GM23338 (cell line): Measurements from ENCODE around the gene VEGFC. TPM values are rescaled to one million over a fixed set of nuclear protein-coding genes. Genes with fewer than 3 reads are reported as not detected.

ENCODE experiments used
- ATAC-seq: fragments of 200-7000 bp; cut with Tn5 transposase; 3 replicates; pipeline ENCODE4 v1.9.1; 2020
- DNase-seq: peaks from one replicate; pipeline ENCODE4 v3.0.0-alpha.2; 2015; ENCODE audit warnings: low spot score
- H2AFZ ChIP-seq: fragments of 200-600 bp; sonication (generic); 2 replicates; pipeline ENCODE4 v1.8.0; 2016; ENCODE audit warnings: antibody characterized with exemption, mild to moderate bottlenecking, moderate library complexity
- H3F3A ChIP-seq: fragments of 200-600 bp; sonication (generic); replicated peaks from 2 replicates; pipeline ENCODE4 v1.8.0; 2017; ENCODE audit warnings: antibody characterized with exemption, mixed run types, low read depth
- H3K27ac ChIP-seq: fragments of 200-600 bp; sonication (generic); 2 replicates; pipeline ENCODE4 v1.6.1; 2016; ENCODE audit warnings: low read depth
- H3K27me3 ChIP-seq: fragments of 200-600 bp; sonication (generic); 2 replicates; pipeline ENCODE4 v1.8.0; 2016; ENCODE audit warnings: mild to moderate bottlenecking, mixed run types, moderate library complexity; ENCODE audit not compliant: insufficient read depth
- H3K36me3 ChIP-seq: fragments of 200-600 bp; sonication (generic); 2 replicates; pipeline ENCODE4 v1.8.0; 2016; ENCODE audit warnings: mild to moderate bottlenecking; ENCODE audit not compliant: insufficient read depth
- H3K4me1 ChIP-seq: fragments of 200-600 bp; sonication (generic); 2 replicates; pipeline ENCODE4 v1.8.0; 2016; ENCODE audit warnings: mild to moderate bottlenecking, moderate library complexity; ENCODE audit not compliant: insufficient read depth
- H3K4me2 ChIP-seq: fragments of 200-600 bp; sonication (generic); 2 replicates; pipeline ENCODE4 v1.7.1; 2017; ENCODE audit warnings: mixed run types
- H3K4me3 ChIP-seq: fragments of 200-600 bp; sonication (generic); 2 replicates; pipeline ENCODE4 v1.6.1; 2016; ENCODE audit warnings: mixed run types
- H3K79me2 ChIP-seq: fragments of 200-600 bp; sonication (generic); replicated peaks from 2 replicates; pipeline ENCODE4 v1.8.0; 2017; ENCODE audit warnings: mild to moderate bottlenecking; ENCODE audit not compliant: insufficient read depth
- H3K9me2 ChIP-seq: fragments of 200-600 bp; sonication (generic); 2 replicates; pipeline ENCODE4 v1.8.0; 2017; ENCODE audit not compliant: insufficient read depth
- H4K20me1 ChIP-seq: fragments of 200-600 bp; sonication (generic); replicated peaks from 2 replicates; pipeline ENCODE4 v1.8.0; 2017; ENCODE audit warnings: mild to moderate bottlenecking; ENCODE audit not compliant: insufficient read depth
- H3K27ac Mint-ChIP-seq: 2 replicates; pipeline ENCODE4 v1.8.0; 2020; ENCODE audit warnings: inconsistent platforms, mild to moderate bottlenecking, moderate library complexity, mixed read lengths
- H3K27me3 Mint-ChIP-seq: 3 replicates; pipeline ENCODE4 v1.8.0; 2022; ENCODE audit warnings: low read depth, mild to moderate bottlenecking, moderate library complexity, mixed read lengths, inconsistent platforms; ENCODE audit not compliant: insufficient read depth, poor library complexity
- H3K36me3 Mint-ChIP-seq: 3 replicates; pipeline ENCODE4 v1.8.0; 2021; ENCODE audit warnings: low read depth, mild to moderate bottlenecking, inconsistent platforms, moderate library complexity, mixed read lengths
- H3K4me1 Mint-ChIP-seq: 3 replicates; pipeline ENCODE4 v1.8.0; 2020; ENCODE audit warnings: mild to moderate bottlenecking, inconsistent platforms, mixed read lengths
- H3K4me3 Mint-ChIP-seq: 3 replicates; pipeline ENCODE4 v1.8.0; 2021; ENCODE audit warnings: moderate library complexity, mild to moderate bottlenecking, inconsistent platforms, mixed read lengths
- H3K9me3 Mint-ChIP-seq: 3 replicates; pipeline ENCODE4 v1.8.0; 2020; ENCODE audit warnings: moderate library complexity, mild to moderate bottlenecking, inconsistent platforms, mixed read lengths
- CREB1 ChIP-seq: fragments of 250-450 bp; sonication (Bioruptor Pico); IDR thresholded peaks from 2 replicates; pipeline ENCODE4 v1.5.0; 2020; ENCODE audit warnings: low read depth, mild to moderate bottlenecking, moderate library complexity
- ETS1 ChIP-seq: IDR thresholded peaks from 2 replicates; pipeline ENCODE4 v1.6.1; 2016; ENCODE audit warnings: antibody characterized with exemption
- EZH2phosphoT487 ChIP-seq: fragments of 200-600 bp; sonication (generic); IDR thresholded peaks from one replicate; pipeline ENCODE4 v1.8.1; 2018; ENCODE audit warnings: antibody characterized with exemption; ENCODE audit not compliant: unreplicated experiment
- JUNB ChIP-seq: IDR thresholded peaks from one replicate; pipeline ENCODE4 v1.6.1; 2016; ENCODE audit warnings: antibody characterized with exemption; ENCODE audit not compliant: unreplicated experiment
- POLR2AphosphoS5 ChIP-seq: IDR thresholded peaks from 2 replicates; pipeline ENCODE4 v1.6.1; 2016; ENCODE audit warnings: antibody characterized with exemption, low read depth
- REST ChIP-seq: IDR thresholded peaks from one replicate; pipeline ENCODE4 v1.6.1; 2018; ENCODE audit warnings: antibody characterized with exemption; ENCODE audit not compliant: unreplicated experiment
- ZNF114 ChIP-seq: fragments of 250-450 bp; sonication (Bioruptor Pico); IDR thresholded peaks from 2 replicates; pipeline ENCODE4 v1.5.0; 2020; ENCODE audit warnings: mild to moderate bottlenecking, moderate library complexity
- ZNF331 ChIP-seq: fragments of 250-450 bp; sonication (Bioruptor Pico); IDR thresholded peaks from 2 replicates; pipeline ENCODE4 v1.5.0; 2020; ENCODE audit warnings: low read depth, mild to moderate bottlenecking, moderate library complexity
- polyA plus RNA-seq: library from polyadenylated mRNA; unstranded; fragments of >200 nt; fragmentation: Nextera tagmentation; extraction: Ambion mirVana; gene quantifications from 2 replicates; pipeline ENCODE4 v1.2.1, GENCODE V29; 2016
- total RNA-seq: library from RNA; depleted of rRNA; stranded (reverse); fragments of >200 nt; shearing (Covaris generic); gene quantifications from 2 replicates; pipeline ENCODE4 v1.2.3, GENCODE V29; 2014

The VEGFC gene
- total and polyA plus RNA-seq, 2 experiments from 2014 or later: 0.87 to 1.1 TPM

- no peak for TF ChIP-seq REST
- TF ChIP-seq CREB1 (CRISPR knock-in tag): no peak
- Histone ChIP-seq H3K4me1 (no peaks in the 10 kb centered on the region), H3K27ac (no peak overlapping the region), H3K79me2 (no peaks in the 10 kb centered on the region), H3K9me2 (0 out of 2 replicates have a peak, but pooled peaks cover 3% of the 10 kb centered on the region), H3K27me3 (no peaks in the 10 kb centered on the region), H2AFZ (no peak overlapping the region), H3K36me3 (no peaks in the 10 kb centered on the region), H3K4me3 (no peak overlapping the region), H4K20me1 (no peaks in the 10 kb centered on the region), H3K4me2 (no peak overlapping the region), H3F3A (no peaks in the 10 kb centered on the region)
- no peak for ATAC-seq
- no peaks in the 10 kb centered on the region for H3K4me1 Mint-ChIP-seq
- H3K9me3 Mint-ChIP-seq: no peaks in the 10 kb centered on the region
- DNase-seq: no peak
- no peak overlapping the region for H3K27ac Mint-ChIP-seq
- H3K27me3 Mint-ChIP-seq: no peaks in the 10 kb centered on the region
- no peaks in the 10 kb centered on the region for H3K36me3 Mint-ChIP-seq
- H3K4me3 Mint-ChIP-seq: no peak overlapping the region
These were observed 102.0 kb downstream of the VEGFC start for GRCh38 chr4:176690716-176691115.

GRCh38 chr4:176680668-176681180 is 112.0 kb downstream of the VEGFC start:
- H3K4me1 Mint-ChIP-seq: peaks cover 1% of the 10 kb centered on the region; the same call in 2 of the 3 replicates
- ATAC-seq: no peak
- no peak for DNase-seq
- H3K36me3 Mint-ChIP-seq: peaks cover 4% of the 10 kb centered on the region; the same call in 1 of the 3 replicates
- Histone ChIP-seq H3K4me3 (no peak overlapping the region), H3K36me3 (no peaks in the 10 kb centered on the region), H3K79me2 (no peaks in the 10 kb centered on the region), H3F3A (no peaks in the 10 kb centered on the region), H3K9me2 (no peaks in the 10 kb centered on the region), H3K4me2 (no peak overlapping the region), H3K27ac (no peak overlapping the region), H4K20me1 (no peaks in the 10 kb centered on the region), H2AFZ (no peak overlapping the region), H3K27me3 (no peaks in the 10 kb centered on the region), H3K4me1 (no peaks in the 10 kb centered on the region; the same call in 1 of the 2 replicates)
- peaks cover 7% of the 10 kb centered on the region; the same call in 2 of the 3 replicates for H3K9me3 Mint-ChIP-seq
- no peak overlapping the region for H3K27ac Mint-ChIP-seq
- H3K4me3 Mint-ChIP-seq: no peak overlapping the region
- H3K27me3 Mint-ChIP-seq: peaks cover 2% of the 10 kb centered on the region
- TF ChIP-seq ZNF331 (no peak), POLR2AphosphoS5 (no peak), ETS1 (no peak), JUNB (no peak), EZH2phosphoT487 (no peak), REST (no peak), ZNF114 (no peak)
